Stimulated activated CD4-positive, alpha-beta T cell treated with anti-CD3 and anti-CD28 coated beads, Interleukin-1b, Interleukin-23, amount 100 ng/mL, for 48 hours (primary cell): ENCODE data around the gene CXCR1.
"Not testable (repeated sequence)": the region's sequence is repeated elsewhere in the genome, so short reads cannot be mapped to it uniquely, and the experiment has no call there.

ENCODE experiments used
- DNase-seq: peaks from one replicate; pipeline ENCODE4 v3.0.0-alpha.2; 2020

Gene CXCR1

GRCh38 chr2:218155953-218156479, 10.7 kb downstream of the CXCR1 start:
- no peak for DNase-seq

- DNase-seq = no peak
Measured at GRCh38 chr2:218152777-218153176, 14.0 kb downstream of the CXCR1 start.

GRCh38 chr2:218152172-218152571, 14.6 kb downstream of the CXCR1 start:
- DNase-seq = no peak

- DNase-seq = no peak
Measured at GRCh38 chr2:218149848-218150440, 16.8 kb downstream of the CXCR1 start.

GRCh38 chr2:218149098-218149497, 17.7 kb downstream of the CXCR1 start:
- DNase-seq = no peak

GRCh38 chr2:218146056-218146455, 20.7 kb downstream of the CXCR1 start:
- no peak for DNase-seq

- no peak for DNase-seq
Measured at GRCh38 chr2:218145124-218145523, 21.6 kb downstream of the CXCR1 start.

GRCh38 chr2:218138047-218138446, 28.7 kb downstream of the CXCR1 start:
- no peak for DNase-seq

- no peak for DNase-seq
Measured at GRCh38 chr2:218137514-218137913, 29.2 kb downstream of the CXCR1 start.

- DNase-seq = no peak
Measured at GRCh38 chr2:218130822-218131221, 35.9 kb downstream of the CXCR1 start.

- no peak for DNase-seq
Measured at GRCh38 chr2:218130377-218130776, 36.4 kb downstream of the CXCR1 start.

- DNase-seq = no peak
Measured at GRCh38 chr2:218129458-218130135, 37.2 kb downstream of the CXCR1 start.

GRCh38 chr2:218128781-218129457, 37.8 kb downstream of the CXCR1 start:
- no peak for DNase-seq

GRCh38 chr2:218127929-218128455, 38.8 kb downstream of the CXCR1 start:
- no peak for DNase-seq

- DNase-seq = no peak
Measured at GRCh38 chr2:218125626-218126080, 41.1 kb downstream of the CXCR1 start, which contains the start of gene CXCR2. Gene CXCR2, plus strand, starts transcription at chr2:218126028. Its CDS starts 8,774 bp downstream, at chr2:218134802.

- DNase-seq = no peak
Measured at GRCh38 chr2:218125095-218125494, 41.7 kb downstream of the CXCR1 start.

- no peak for DNase-seq
Measured at GRCh38 chr2:218123986-218124385, 42.8 kb downstream of the CXCR1 start.

GRCh38 chr2:218122286-218122685, 44.5 kb downstream of the CXCR1 start:
- not testable (repeated sequence) for DNase-seq

GRCh38 chr2:218121789-218122188, 45.0 kb downstream of the CXCR1 start:
- DNase-seq = not testable (repeated sequence)
